ENCODE results near the gene RASD2.

- TF ChIP-seq EZH2 (IDR thresholded peaks at IDR 0.05; ENCODE audit: insufficient read depth, low read length) (no peak), CTCF (IDR thresholded peaks at IDR 0.05; ENCODE audit: insufficient read depth, low read depth, low read length) (no peak)
These were observed 18.1 kb downstream of the RASD2 start for GRCh38 chr22:35558719-35559118.

All from astrocyte (in vitro differentiated cells and primary cell).